ENCODE data around the gene TNFRSF6B. TPM values are rescaled to one million over a fixed set of nuclear protein-coding genes. Genes with fewer than 3 reads are reported as not detected.

TNFRSF6B gene
- total and polyA plus RNA-seq, 7 donors = 1.2 to 186 (median 4.8) TPM

DNA sequence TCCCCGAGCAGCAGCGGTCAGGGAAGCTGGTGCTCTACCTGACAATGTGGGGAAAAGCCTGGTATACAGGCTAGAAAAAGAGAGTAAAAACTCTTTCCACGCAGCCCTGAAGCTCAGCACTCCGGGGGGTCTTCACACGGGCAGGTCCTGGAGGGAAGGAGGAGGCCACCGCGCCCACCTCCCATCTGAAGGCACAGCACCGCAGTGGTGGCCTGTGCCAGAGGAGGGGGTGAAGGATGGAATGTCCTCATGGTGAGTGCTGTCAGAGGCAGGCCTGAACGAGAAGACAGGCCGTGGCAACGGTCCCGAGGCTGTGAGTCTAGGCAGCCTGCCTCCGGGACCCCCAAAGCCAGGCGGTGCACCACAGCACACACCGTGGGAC lies 49.0 kb downstream of the TNFRSF6B start:
- no peak overlapping the region for H3K4me3 ChIP-seq
- H3K4me1 ChIP-seq = peaks cover 0 to 17% (median 17%) of the 10 kb centered on the region in 4 donors
- TF ChIP-seq, protein P1, sequence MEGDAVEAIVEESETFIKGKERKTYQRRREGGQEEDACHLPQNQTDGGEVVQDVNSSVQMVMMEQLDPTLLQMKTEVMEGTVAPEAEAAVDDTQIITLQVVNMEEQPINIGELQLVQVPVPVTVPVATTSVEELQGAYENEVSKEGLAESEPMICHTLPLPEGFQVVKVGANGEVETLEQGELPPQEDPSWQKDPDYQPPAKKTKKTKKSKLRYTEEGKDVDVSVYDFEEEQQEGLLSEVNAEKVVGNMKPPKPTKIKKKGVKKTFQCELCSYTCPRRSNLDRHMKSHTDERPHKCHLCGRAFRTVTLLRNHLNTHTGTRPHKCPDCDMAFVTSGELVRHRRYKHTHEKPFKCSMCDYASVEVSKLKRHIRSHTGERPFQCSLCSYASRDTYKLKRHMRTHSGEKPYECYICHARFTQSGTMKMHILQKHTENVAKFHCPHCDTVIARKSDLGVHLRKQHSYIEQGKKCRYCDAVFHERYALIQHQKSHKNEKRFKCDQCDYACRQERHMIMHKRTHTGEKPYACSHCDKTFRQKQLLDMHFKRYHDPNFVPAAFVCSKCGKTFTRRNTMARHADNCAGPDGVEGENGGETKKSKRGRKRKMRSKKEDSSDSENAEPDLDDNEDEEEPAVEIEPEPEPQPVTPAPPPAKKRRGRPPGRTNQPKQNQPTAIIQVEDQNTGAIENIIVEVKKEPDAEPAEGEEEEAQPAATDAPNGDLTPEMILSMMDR (IDR thresholded peaks at IDR 0.05) = no peak
- TF ChIP-seq POLR2A (IDR thresholded peaks at IDR 0.05) (no peak), POLR2AphosphoS5 (IDR thresholded peaks at IDR 0.05) (no peak), EP300 (IDR thresholded peaks at IDR 0.05) (no peak)
- 84 to 86% methylated on average over 15 of the region's 15 CpGs for WGBS, 2 donors
- no peak overlapping the region for H3K27ac ChIP-seq
- H3K36me3 ChIP-seq = peaks cover 11 to 20% (median 15%) of the 10 kb centered on the region in 4 donors
- H3K27me3 ChIP-seq = no peaks in the 10 kb centered on the region
- DNase-seq = no peak
- intact Hi-C loops (cut with DNase I) = no loop called here
- H3K9me3 ChIP-seq = no peaks in the 10 kb centered on the region

DNA sequence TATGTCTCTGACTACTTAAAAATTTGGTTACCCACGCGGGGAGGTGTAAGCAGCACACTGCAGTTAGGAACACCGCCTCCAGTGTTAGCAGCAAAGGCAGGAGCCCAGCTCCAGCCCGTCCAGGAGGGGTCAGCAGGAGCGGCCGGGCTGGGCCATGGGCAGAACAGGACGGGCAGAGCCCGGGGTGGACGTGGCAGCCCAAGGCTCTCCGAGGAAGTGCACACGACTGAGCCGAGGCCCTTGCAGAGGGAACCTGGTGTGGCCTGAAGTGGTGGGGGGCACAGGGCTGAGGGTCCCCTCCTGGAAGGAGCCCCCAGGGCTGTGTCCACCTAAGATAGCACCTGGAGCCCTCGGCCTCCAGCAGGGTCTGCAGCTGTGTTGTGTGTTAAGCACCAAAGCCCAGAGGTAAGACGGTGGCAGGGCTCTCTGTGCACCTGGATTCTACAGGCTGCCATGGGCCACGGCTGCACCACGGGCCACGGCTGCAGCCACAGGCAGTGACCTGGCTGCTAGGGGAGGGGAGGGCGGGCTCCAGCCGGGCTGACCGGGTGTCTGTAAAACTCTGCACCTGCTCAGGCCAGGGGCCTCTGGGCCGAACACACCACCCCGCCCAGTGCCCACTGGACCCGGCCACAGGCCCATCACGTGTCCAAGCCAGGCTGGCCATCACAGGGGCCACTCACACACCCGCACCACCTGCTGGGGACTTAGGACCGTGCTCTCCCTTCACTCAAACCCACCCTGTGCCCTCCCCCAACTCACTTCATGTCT lies 49.7 kb downstream of the TNFRSF6B start:
- TF ChIP-seq EP300 (IDR thresholded peaks at IDR 0.05) (no peak), POLR2AphosphoS5 (IDR thresholded peaks at IDR 0.05) (no peak)
- TF ChIP-seq, protein P1 (IDR thresholded peaks at IDR 0.05) = no peak
- peaks cover 0 to 14% (median 11%) of the 10 kb centered on the region in 4 donors for H3K4me1 ChIP-seq
- no peak overlapping the region for H3K4me3 ChIP-seq
- no peaks in the 10 kb centered on the region for H3K9me3 ChIP-seq
- no peaks in the 10 kb centered on the region for H3K27me3 ChIP-seq
- intact Hi-C loops (cut with DNase I) = no loop called here
- peaks cover 11 to 20% (median 15%) of the 10 kb centered on the region in 4 donors for H3K36me3 ChIP-seq
- 78 to 88% methylated on average over 26 of the region's 26 CpGs for WGBS, 2 donors
- H3K27ac ChIP-seq = no peak overlapping the region
- no peak for DNase-seq

DNA sequence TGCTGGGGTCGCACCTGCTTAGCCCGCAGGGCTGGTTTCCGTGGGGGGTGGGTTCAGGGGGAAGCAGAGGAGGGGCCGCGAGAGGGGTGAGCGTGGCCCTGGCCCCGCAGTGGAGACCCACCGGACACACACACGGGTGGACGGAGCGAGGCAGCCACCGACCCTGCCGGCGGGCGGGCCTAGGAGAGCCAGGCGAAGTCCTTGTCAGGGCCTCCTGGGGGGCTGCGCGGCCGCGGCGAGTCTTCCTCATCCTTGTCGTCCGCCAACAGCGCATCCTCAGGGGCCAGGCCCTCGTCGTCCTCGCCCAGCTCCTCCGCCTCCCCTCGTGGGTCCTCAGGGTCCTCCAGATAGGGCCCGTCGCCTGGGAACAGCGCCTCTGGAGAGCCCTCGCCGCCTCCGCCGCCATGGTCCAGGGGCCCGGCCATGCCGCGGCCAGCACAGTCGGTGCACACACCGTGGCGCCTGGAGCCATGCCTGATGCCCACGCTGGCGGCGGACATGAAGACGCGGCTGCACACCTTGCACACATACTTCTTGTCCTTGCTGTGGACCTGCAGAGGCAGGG lies 50.4 kb downstream of the TNFRSF6B start:
- Histone ChIP-seq H3K36me3 (peaks cover 11 to 19% (median 15%) of the 10 kb centered on the region in 4 donors), H3K27me3 (no peaks in the 10 kb centered on the region), H3K4me1 (peaks cover 0 to 7% (median 5%) of the 10 kb centered on the region in 4 donors), H3K9me3 (no peaks in the 10 kb centered on the region), H3K27ac (no peak overlapping the region), H3K4me3 (no peak overlapping the region)
- 94 to 95% methylated on average over 47 of the region's 47 CpGs for WGBS, 2 donors
- intact Hi-C loops (cut with DNase I) = no loop called here
- no peak for DNase-seq
- TF ChIP-seq POLR2A (IDR thresholded peaks at IDR 0.05) (no peak), EP300 (IDR thresholded peaks at IDR 0.05) (no peak), POLR2AphosphoS5 (IDR thresholded peaks at IDR 0.05) (no peak)
- TF ChIP-seq, protein P1 (IDR thresholded peaks at IDR 0.05) = no peak

DNA sequence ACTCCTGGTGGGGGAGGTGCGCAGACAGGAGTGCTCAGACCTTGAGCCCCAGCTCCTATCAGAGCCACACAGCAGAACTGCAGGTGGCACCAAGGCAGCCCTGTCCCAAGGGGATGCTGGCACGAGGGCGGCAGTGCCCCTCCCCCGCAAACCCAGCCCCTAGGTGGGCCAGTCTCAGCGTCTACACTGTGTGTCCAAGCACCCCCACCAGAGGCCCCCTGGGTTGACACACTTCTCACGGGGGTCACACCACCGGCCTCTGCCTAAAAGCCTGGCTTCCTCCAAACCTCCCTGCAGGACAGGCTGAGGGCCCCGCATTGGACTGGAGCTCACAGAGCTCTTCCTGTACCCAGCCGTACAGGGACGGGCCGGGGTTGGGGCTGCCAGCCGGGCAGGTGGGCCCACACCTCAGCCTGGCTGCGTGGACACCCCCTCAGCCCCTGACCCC lies 51.2 kb downstream of the TNFRSF6B start:
- H3K4me1 ChIP-seq = no peaks in the 10 kb centered on the region
- TF ChIP-seq, protein P1 (IDR thresholded peaks at IDR 0.05) = no peak
- no peak for DNase-seq
- WGBS, 2 donors = 70 to 76% methylated on average over 13 of the region's 13 CpGs
- peaks cover 6 to 12% (median 9%) of the 10 kb centered on the region in 4 donors for H3K36me3 ChIP-seq
- no peak overlapping the region for H3K4me3 ChIP-seq
- no peaks in the 10 kb centered on the region for H3K9me3 ChIP-seq
- H3K27me3 ChIP-seq = no peaks in the 10 kb centered on the region
- intact Hi-C loops (cut with DNase I) = no loop called here
- H3K27ac ChIP-seq = no peak overlapping the region

Small RNA genes lying within 50 kb of the gene (small RNA-seq; reads per million reads assigned to genes)
- 0 reads per million in 3 donors for gene LIME1
- gene TNFRSF6B = 0 reads per million in 3 donors

Other genes with a start within 250 kb of the TNFRSF6B start
- gene KCNQ2, start 224.0 kb upstream of the TNFRSF6B start, total RNA-seq = 1 to 10 TPM in 2 of 4 donors, under 1 TPM in 1, not detected in 1; 0.95 to 4.2 (median 1.4) TPM
- under 1 TPM in 1 of 3 donors, not detected in 2; 0.83 TPM for gene KCNQ2, start 224.0 kb upstream of the TNFRSF6B start, polyA plus RNA-seq
- gene EEF1A2, start 197.6 kb upstream of the TNFRSF6B start, total RNA-seq = 10 to 100 TPM in 2 of 4 donors, 1 to 10 TPM in 2; 4.6 to 14.3 (median 11.0) TPM
- gene EEF1A2, start 197.6 kb upstream of the TNFRSF6B start, polyA plus RNA-seq = 1 to 10 TPM; 2.8 to 7.8 (median 4.2) TPM
- 100 to 1,000 TPM in 3 of 4 donors, 10 to 100 TPM in 1; 82.8 to 244 (median 146) TPM for gene PPDPF, start 175.9 kb upstream of the TNFRSF6B start, total RNA-seq
- 1,000 to 10,000 TPM in 2 of 3 donors, 100 to 1,000 TPM in 1; 658 to 1,688 (median 1,153) TPM for gene PPDPF, start 175.9 kb upstream of the TNFRSF6B start, polyA plus RNA-seq
- under 1 TPM in 2 of 4 donors, not detected in 2; 0.28 to 0.36 TPM for gene PTK6, start 159.3 kb upstream of the TNFRSF6B start, total RNA-seq
- 10 to 100 TPM; 59.5 to 80.7 (median 73.3) TPM for gene PTK6, start 159.3 kb upstream of the TNFRSF6B start, polyA plus RNA-seq
- not detected for gene SRMS, start 148.9 kb upstream of the TNFRSF6B start, total RNA-seq
- 1 to 10 TPM in 1 of 3 donors, under 1 TPM in 1, not detected in 1; 0.19 to 2.4 TPM for gene SRMS, start 148.9 kb upstream of the TNFRSF6B start, polyA plus RNA-seq
- under 1 TPM; 0.16 to 0.55 (median 0.45) TPM for gene FNDC11, start 142.5 kb upstream of the TNFRSF6B start, total RNA-seq
- gene FNDC11, start 142.5 kb upstream of the TNFRSF6B start, polyA plus RNA-seq = under 1 TPM in 2 of 3 donors, not detected in 1; under 0.01 to 0.47 TPM
- gene HELZ2, start 122.4 kb upstream of the TNFRSF6B start, total RNA-seq = 10 to 100 TPM in 3 of 4 donors, 1 to 10 TPM in 1; 9.5 to 48.1 (median 15.4) TPM
- 10 to 100 TPM in 1 of 3 donors, 1 to 10 TPM in 2; 1.2 to 38.4 (median 3.5) TPM for gene HELZ2, start 122.4 kb upstream of the TNFRSF6B start, polyA plus RNA-seq
- 1 to 10 TPM; 6.2 to 8.2 (median 8.0) TPM for gene GMEB2, start 69.6 kb upstream of the TNFRSF6B start, total RNA-seq
- gene GMEB2, start 69.6 kb upstream of the TNFRSF6B start, polyA plus RNA-seq = 10 to 100 TPM in 1 of 3 donors, 1 to 10 TPM in 2; 6.0 to 15.1 (median 7.4) TPM
- 10 to 100 TPM; 14.6 to 22.1 (median 20.1) TPM for gene STMN3, start 43.2 kb upstream of the TNFRSF6B start, total RNA-seq
- gene STMN3, start 43.2 kb upstream of the TNFRSF6B start, polyA plus RNA-seq = 10 to 100 TPM in 1 of 3 donors, 1 to 10 TPM in 2; 1.8 to 25.2 (median 6.6) TPM
- 10 to 100 TPM; 19.6 to 44.3 (median 31.4) TPM for gene RTEL1, start 38.3 kb upstream of the TNFRSF6B start, total RNA-seq
- gene RTEL1, start 38.3 kb upstream of the TNFRSF6B start, polyA plus RNA-seq = 10 to 100 TPM in 1 of 3 donors, 1 to 10 TPM in 2; 3.6 to 22.4 (median 9.0) TPM
- gene ARFRP1, start 11.3 kb downstream of the TNFRSF6B start, total RNA-seq = 10 to 100 TPM; 26.8 to 38.7 (median 28.8) TPM
- gene ARFRP1, start 11.3 kb downstream of the TNFRSF6B start, polyA plus RNA-seq = 10 to 100 TPM; 39.1 to 70.2 (median 45.6) TPM
- 10 to 100 TPM; 18.5 to 22.5 (median 19.6) TPM for gene ZGPAT, start 11.4 kb downstream of the TNFRSF6B start, total RNA-seq
- gene ZGPAT, start 11.4 kb downstream of the TNFRSF6B start, polyA plus RNA-seq = 10 to 100 TPM; 24.0 to 44.9 (median 30.5) TPM
- gene LIME1, start 40.0 kb downstream of the TNFRSF6B start, total RNA-seq = 1 to 10 TPM; 4.6 to 7.8 (median 6.4) TPM
- gene LIME1, start 40.0 kb downstream of the TNFRSF6B start, polyA plus RNA-seq = 10 to 100 TPM in 1 of 3 donors, 1 to 10 TPM in 1, not detected in 1; 4.8 to 35.3 TPM
- 10 to 100 TPM; 25.2 to 78.2 (median 54.5) TPM for gene SLC2A4RG, start 43.1 kb downstream of the TNFRSF6B start, total RNA-seq
- 10 to 100 TPM; 19.7 to 33.0 (median 33.0) TPM for gene SLC2A4RG, start 43.1 kb downstream of the TNFRSF6B start, polyA plus RNA-seq
- 1 to 10 TPM; 3.4 to 5.3 (median 4.3) TPM for gene ZBTB46, start 134.6 kb downstream of the TNFRSF6B start, total RNA-seq
- 1 to 10 TPM in 1 of 3 donors, under 1 TPM in 2; 0.23 to 3.6 (median 0.60) TPM for gene ZBTB46, start 134.6 kb downstream of the TNFRSF6B start, polyA plus RNA-seq
- not detected for gene ABHD16B, start 164.8 kb downstream of the TNFRSF6B start, total RNA-seq
- under 1 TPM in 1 of 3 donors, not detected in 2; 0.44 TPM for gene ABHD16B, start 164.8 kb downstream of the TNFRSF6B start, polyA plus RNA-seq
- gene TPD52L2, start 168.6 kb downstream of the TNFRSF6B start, total RNA-seq = 100 to 1,000 TPM in 3 of 4 donors, 10 to 100 TPM in 1; 84.7 to 109 (median 104) TPM
- 10 to 100 TPM; 71.7 to 84.2 (median 74.5) TPM for gene TPD52L2, start 168.6 kb downstream of the TNFRSF6B start, polyA plus RNA-seq
- gene DNAJC5, start 198.5 kb downstream of the TNFRSF6B start, total RNA-seq = 10 to 100 TPM; 25.0 to 36.4 (median 31.2) TPM
- 10 to 100 TPM; 21.6 to 62.8 (median 41.6) TPM for gene DNAJC5, start 198.5 kb downstream of the TNFRSF6B start, polyA plus RNA-seq